Transverse colon (tissue), 4 donors: Measurements from ENCODE around the gene HOXB2.

ENCODE experiments used
- EP300 ChIP-seq: sonication (generic); formaldehyde crosslinking; IDR thresholded peaks from one replicate; pipeline ENCODE4 v1.6.1; 2017; ENCODE audit warnings: antibody characterized with exemption, low read depth
- POLR2A ChIP-seq: fragments of 450-650 bp; IDR thresholded peaks from one replicate; pipeline ENCODE4 v1.6.1; 2016; ENCODE audit warnings: antibody characterized with exemption, mild to moderate bottlenecking, moderate library complexity
- POLR2AphosphoS5 ChIP-seq, 3 donors: sonication (generic); formaldehyde crosslinking; IDR thresholded peaks; one replicate each; pipeline ENCODE4 v1.6.1; 2016; ENCODE audit warnings: antibody characterized with exemption in 3 of 3
- TF ChIP-seq, protein P1 (sequence below), 5 experiments: fragments of 200-600 bp in 3 of 5; fragments of 450-650 bp in 2 of 5; sonication (generic) in 3 of 5; IDR thresholded peaks; 1 replicate in 2 of 5; 2 replicates in 3 of 5; pipeline ENCODE4 v1.5.1; 2016 to 2017; ENCODE audit warnings: antibody characterized with exemption in 5 of 5, inconsistent platforms in 3 of 5, mild to moderate bottlenecking in 2 of 5, moderate library complexity in 1 of 5

DNA sequence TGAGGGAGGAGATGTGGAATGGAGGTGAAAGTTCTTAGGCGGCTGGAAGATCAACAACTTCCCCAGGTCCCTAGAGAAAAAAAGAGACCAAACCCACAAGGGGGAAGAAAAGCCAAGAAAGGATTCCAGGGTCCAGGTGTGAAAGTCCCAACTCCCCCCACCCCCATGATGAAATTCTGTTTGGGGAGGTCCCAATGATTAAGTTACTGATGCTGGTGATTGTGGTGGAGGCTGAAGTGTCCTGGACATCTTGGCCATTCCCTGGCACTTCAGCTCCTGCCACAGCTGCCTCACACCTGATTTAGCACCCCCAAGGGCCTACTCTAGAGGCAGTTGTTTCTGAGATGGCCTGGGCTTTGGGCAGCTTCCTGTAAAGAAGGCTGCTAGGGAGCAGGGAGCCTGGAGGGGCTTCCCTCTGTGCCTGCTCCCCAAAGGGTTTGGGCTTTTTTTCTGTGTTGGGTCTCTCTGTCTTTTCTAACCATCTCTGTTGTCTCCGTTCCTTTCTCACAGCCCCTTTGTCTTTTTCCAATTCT lies 20.2 kb upstream of the HOXB2 start:
- TF ChIP-seq, protein P1, sequence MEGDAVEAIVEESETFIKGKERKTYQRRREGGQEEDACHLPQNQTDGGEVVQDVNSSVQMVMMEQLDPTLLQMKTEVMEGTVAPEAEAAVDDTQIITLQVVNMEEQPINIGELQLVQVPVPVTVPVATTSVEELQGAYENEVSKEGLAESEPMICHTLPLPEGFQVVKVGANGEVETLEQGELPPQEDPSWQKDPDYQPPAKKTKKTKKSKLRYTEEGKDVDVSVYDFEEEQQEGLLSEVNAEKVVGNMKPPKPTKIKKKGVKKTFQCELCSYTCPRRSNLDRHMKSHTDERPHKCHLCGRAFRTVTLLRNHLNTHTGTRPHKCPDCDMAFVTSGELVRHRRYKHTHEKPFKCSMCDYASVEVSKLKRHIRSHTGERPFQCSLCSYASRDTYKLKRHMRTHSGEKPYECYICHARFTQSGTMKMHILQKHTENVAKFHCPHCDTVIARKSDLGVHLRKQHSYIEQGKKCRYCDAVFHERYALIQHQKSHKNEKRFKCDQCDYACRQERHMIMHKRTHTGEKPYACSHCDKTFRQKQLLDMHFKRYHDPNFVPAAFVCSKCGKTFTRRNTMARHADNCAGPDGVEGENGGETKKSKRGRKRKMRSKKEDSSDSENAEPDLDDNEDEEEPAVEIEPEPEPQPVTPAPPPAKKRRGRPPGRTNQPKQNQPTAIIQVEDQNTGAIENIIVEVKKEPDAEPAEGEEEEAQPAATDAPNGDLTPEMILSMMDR (IDR thresholded peaks at IDR 0.05): no peak
- TF ChIP-seq EP300: no peak
- no peak for TF ChIP-seq POLR2A
- no peak for TF ChIP-seq POLR2AphosphoS5 (IDR thresholded peaks at IDR 0.05)
